Gastrocnemius medialis (tissue), 4 donors: ENCODE data around the gene SRGAP3. TPM values are rescaled to one million over a fixed set of nuclear protein-coding genes. Genes with fewer than 3 reads are reported as not detected.

Experiments used
- ATAC-seq, 2 donors: fragments of 150-250 bp; one replicate each; pipeline ENCODE4 v1.9.1; 2016
- DNase-seq, 2 donors: peaks; one replicate each; pipeline ENCODE4 v3.0.0-alpha.2; 2019
- H3K27ac ChIP-seq, 4 donors: fragments of 200-600 bp; sonication (generic); 1 replicate in 1 of 4; 2 replicates in 3 of 4; pipeline ENCODE4 v1.5.1; 2016 to 2018; ENCODE audit warnings: mild to moderate bottlenecking in 2 of 4, moderate library complexity in 1 of 4
- H3K27me3 ChIP-seq, 3 donors: fragments of 200-600 bp; sonication (generic) in 2 of 3; 1 replicate in 1 of 3; 2 replicates in 2 of 3; pipeline versions ENCODE4 v1.5.1 to v1.6.0; 2016 to 2019; ENCODE audit warnings: mild to moderate bottlenecking in 1 of 3, moderate library complexity in 1 of 3
- H3K36me3 ChIP-seq, 2 donors: fragments of 200-600 bp; sonication (generic) in 1 of 2; one replicate each; pipeline ENCODE4 v1.5.1; 2017 to 2018
- H3K4me1 ChIP-seq, 2 donors: fragments of 200-600 bp; sonication (generic) in 1 of 2; one replicate each; pipeline ENCODE4 v1.5.1; 2016 to 2017; ENCODE audit warnings: mild to moderate bottlenecking in 2 of 2
- H3K4me3 ChIP-seq, 4 donors: fragments of 200-600 bp; sonication (generic) in 3 of 4; 1 replicate in 1 of 4; 2 replicates in 3 of 4; pipeline ENCODE4 v1.5.1; 2016 to 2019; ENCODE audit warnings: mild to moderate bottlenecking in 2 of 4
- H3K9me3 ChIP-seq, 3 donors: fragments of 200-600 bp; sonication (generic) in 2 of 3; 1 replicate in 1 of 3; 2 replicates in 2 of 3; pipeline ENCODE4 v1.5.1; 2016 to 2019
- POLR2A ChIP-seq, 2 donors: fragments of 450-650 bp; IDR thresholded peaks; one replicate each; pipeline ENCODE4 v1.6.1; 2017; ENCODE audit warnings: antibody characterized with exemption in 2 of 2, mild to moderate bottlenecking in 2 of 2, moderate library complexity in 2 of 2
- in situ Hi-C, 4 donors: fragments of 200-750 bp; cut with MboI; loops; one replicate each; pipeline versions ENCODE4 v1.15.0 to v1.8.0; 2017; ENCODE audit warnings: low sequenced_read_pairs in 4 of 4
- intact Hi-C: fragments of 100-400 bp; cut with DNase I; formaldehyde crosslinking; loops from one replicate; pipeline ENCODE4 v1.15.1; 2023; ENCODE audit warnings: low total_unique reads
- total RNA-seq, 4 donors: library from RNA; depleted of rRNA; stranded (reverse); fragments of >200 nt; gene quantifications; one replicate each; pipeline versions ENCODE4 v1.1.0 to v1.2.3, GENCODE V29; 2016
- TF ChIP-seq, protein P1 (sequence below), 5 experiments: fragments of 450-650 bp in 3 of 5; fragments of 200-600 bp in 2 of 5; sonication (generic) in 2 of 5; IDR thresholded peaks in 4 of 5; conservative IDR thresholded peaks in 1 of 5; 1 replicate in 4 of 5; 2 replicates in 1 of 5; pipeline ENCODE4 v1.5.1; 2016 to 2019; ENCODE audit warnings: antibody characterized with exemption in 5 of 5, mild to moderate bottlenecking in 3 of 5, moderate library complexity in 3 of 5

Gene SRGAP3
- total RNA-seq, 4 donors from 2014 or later: 1.3 to 2.3 (median 1.8) TPM

DNA sequence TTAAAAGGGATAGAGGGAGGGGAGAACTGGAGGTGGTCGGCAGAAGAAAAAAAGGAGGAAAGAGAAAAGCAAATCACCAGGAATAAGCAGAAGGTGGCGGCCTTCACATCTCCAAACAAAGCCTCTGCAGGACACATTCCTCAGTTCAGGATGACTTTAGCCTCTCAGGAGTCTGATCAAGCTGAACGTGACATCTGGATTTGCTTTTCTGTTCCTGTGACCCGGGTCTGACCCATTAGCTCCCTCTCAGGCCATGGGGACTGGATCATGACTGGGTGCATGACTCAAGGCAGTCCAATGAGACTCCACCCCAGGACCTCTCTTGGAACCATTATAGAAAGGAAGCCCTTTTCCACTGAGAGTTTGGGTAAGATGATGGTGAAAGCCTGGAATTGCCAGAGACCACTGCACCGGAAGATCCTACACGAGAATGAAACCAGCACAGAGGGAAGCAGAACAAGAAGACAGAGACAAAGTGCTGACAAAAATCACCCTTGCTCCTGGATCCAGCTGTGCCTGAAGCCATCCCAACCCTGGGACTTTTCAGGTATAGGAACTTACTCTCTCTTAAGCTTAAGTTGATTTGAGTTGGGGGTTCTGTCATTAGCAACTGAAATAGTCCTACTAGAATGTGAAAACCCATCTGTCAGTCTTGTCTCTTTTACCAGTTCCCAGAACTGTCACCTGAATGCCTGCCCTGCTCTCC lies 240.7 kb downstream of the SRGAP3 start:
- Histone ChIP-seq H3K27me3 (no peaks in the 10 kb centered on the region), H3K4me3 (no peak overlapping the region), H3K36me3 (no peaks in the 10 kb centered on the region), H3K27ac (no peak overlapping the region), H3K9me3 (no peaks in the 10 kb centered on the region), H3K4me1 (no peaks in the 10 kb centered on the region)
- intact Hi-C loops: no loop called here
- DNase-seq (no peak), ATAC-seq (no peak)
- in situ Hi-C loops: no loop called here
- TF ChIP-seq, protein P1, sequence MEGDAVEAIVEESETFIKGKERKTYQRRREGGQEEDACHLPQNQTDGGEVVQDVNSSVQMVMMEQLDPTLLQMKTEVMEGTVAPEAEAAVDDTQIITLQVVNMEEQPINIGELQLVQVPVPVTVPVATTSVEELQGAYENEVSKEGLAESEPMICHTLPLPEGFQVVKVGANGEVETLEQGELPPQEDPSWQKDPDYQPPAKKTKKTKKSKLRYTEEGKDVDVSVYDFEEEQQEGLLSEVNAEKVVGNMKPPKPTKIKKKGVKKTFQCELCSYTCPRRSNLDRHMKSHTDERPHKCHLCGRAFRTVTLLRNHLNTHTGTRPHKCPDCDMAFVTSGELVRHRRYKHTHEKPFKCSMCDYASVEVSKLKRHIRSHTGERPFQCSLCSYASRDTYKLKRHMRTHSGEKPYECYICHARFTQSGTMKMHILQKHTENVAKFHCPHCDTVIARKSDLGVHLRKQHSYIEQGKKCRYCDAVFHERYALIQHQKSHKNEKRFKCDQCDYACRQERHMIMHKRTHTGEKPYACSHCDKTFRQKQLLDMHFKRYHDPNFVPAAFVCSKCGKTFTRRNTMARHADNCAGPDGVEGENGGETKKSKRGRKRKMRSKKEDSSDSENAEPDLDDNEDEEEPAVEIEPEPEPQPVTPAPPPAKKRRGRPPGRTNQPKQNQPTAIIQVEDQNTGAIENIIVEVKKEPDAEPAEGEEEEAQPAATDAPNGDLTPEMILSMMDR (IDR thresholded peaks at IDR 0.05 in 4 of 5, conservative IDR thresholded peaks at IDR 0.05 in 1 of 5): no peak
- no peak for TF ChIP-seq POLR2A (IDR thresholded peaks at IDR 0.05)

DNA sequence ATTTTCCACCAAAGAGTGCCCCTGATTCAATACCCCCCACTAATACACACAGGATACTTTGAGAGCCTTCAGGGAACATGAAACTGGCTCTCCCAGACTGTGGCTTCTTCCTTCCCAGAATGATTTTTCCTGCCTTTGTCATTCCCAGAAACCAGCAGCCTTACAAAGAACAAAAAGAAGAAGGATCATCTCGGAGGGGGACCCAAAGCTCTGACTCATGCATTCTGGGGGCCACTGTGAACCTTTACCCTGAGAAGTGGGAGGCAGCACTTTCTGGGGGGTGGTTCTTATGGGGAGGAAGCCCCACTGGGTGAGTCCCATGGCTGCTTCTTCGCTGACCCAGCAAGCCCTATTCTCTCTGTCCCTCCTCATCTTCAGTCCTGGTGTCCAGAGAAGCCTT lies 241.5 kb downstream of the SRGAP3 start:
- ATAC-seq: no peak
- Histone ChIP-seq H3K27ac (no peak overlapping the region), H3K4me1 (no peaks in the 10 kb centered on the region), H3K36me3 (no peaks in the 10 kb centered on the region), H3K4me3 (no peak overlapping the region), H3K27me3 (no peaks in the 10 kb centered on the region), H3K9me3 (no peaks in the 10 kb centered on the region)
- TF ChIP-seq POLR2A (IDR thresholded peaks at IDR 0.05): no peak
- TF ChIP-seq, protein P1 (IDR thresholded peaks at IDR 0.05 in 4 of 5, conservative IDR thresholded peaks at IDR 0.05 in 1 of 5): no peak
- no peak for DNase-seq
- intact Hi-C loops: no loop called here
- in situ Hi-C loops: no loop called here

DNA sequence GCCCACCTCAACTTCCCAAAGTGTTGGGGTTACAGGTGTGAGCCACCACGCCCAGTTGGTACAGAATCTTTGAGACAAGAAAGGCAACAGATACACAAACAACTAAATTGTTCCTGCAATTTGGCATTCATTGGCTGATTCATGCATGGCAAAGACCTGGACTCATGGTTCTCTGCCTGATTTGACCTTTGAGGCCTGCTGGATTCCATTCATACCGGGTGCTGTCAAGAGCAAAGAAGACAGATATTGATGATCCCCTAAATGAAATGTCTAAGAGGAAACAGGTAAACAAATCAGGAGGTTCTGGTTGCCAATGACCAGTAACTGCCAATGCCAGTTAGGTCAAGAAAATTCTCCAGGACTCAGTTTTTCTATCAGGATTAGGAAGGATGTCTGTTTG lies 242.2 kb downstream of the SRGAP3 start:
- in situ Hi-C loops: no loop called here
- H3K4me1 ChIP-seq: no peaks in the 10 kb centered on the region
- H3K27me3 ChIP-seq: no peaks in the 10 kb centered on the region
- no peak for ATAC-seq
- no peaks in the 10 kb centered on the region for H3K36me3 ChIP-seq
- no peaks in the 10 kb centered on the region for H3K9me3 ChIP-seq
- no peak for DNase-seq
- no peak overlapping the region for H3K27ac ChIP-seq
- H3K4me3 ChIP-seq: no peak overlapping the region
- TF ChIP-seq POLR2A (IDR thresholded peaks at IDR 0.05): no peak
- TF ChIP-seq, protein P1 (IDR thresholded peaks at IDR 0.05 in 4 of 5, conservative IDR thresholded peaks at IDR 0.05 in 1 of 5): no peak
- intact Hi-C loops: no loop called here

DNA sequence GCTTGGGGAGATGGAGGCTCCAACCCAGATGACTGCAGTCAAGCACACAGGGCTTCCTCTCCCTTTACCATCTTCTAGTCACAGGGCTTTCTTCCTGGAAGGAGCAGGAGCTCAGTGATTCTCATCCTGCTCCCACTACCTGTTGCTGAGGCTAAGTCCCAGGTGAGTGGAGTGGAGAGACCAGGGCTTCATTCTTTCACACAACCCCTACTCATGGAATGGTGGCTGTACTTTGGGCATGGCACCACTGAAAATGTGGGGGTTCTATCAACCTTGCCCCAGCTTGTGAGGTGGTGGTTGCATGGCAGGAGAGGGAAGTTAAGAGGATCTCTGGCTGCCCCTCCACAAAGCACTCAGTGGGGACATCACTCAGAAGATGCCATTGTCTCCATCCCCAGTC lies 249.4 kb downstream of the SRGAP3 start:
- no peak overlapping the region for H3K27ac ChIP-seq
- intact Hi-C loops (no loop called here), in situ Hi-C loops (no loop called here)
- no peak overlapping the region for H3K4me3 ChIP-seq
- H3K36me3 ChIP-seq: no peaks in the 10 kb centered on the region
- H3K4me1 ChIP-seq: peaks cover 9 to 12% of the 10 kb centered on the region in 2 donors
- no peaks in the 10 kb centered on the region for H3K9me3 ChIP-seq
- ATAC-seq: no peak
- no peak for TF ChIP-seq POLR2A (IDR thresholded peaks at IDR 0.05)
- TF ChIP-seq, protein P1 (IDR thresholded peaks at IDR 0.05 in 4 of 5, conservative IDR thresholded peaks at IDR 0.05 in 1 of 5): no peak
- DNase-seq: no peak
- no peaks in the 10 kb centered on the region for H3K27me3 ChIP-seq

DNA sequence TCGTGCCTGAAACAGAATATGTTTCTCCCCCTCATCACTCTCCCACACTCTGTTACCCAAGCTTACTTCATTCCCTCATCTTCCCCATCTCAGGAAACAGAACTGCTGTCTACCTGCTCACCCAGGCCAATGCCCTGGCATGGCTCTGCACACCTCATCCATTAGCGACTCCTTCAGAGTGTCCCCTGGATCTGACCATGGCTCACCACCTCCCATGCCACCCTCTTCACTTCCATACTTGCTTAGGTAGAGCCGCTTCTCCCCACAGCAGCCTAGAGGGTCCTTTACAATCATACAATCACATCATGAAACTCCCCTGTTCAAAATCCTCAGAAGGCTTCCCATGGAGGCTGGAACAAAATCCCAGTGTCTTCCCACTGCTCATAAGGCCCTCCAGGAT lies 252.3 kb downstream of the SRGAP3 start:
- DNase-seq (no peak), ATAC-seq (no peak)
- intact Hi-C loops: no loop called here
- TF ChIP-seq, protein P1 (IDR thresholded peaks at IDR 0.05 in 4 of 5, conservative IDR thresholded peaks at IDR 0.05 in 1 of 5): no peak
- no peak for TF ChIP-seq POLR2A (IDR thresholded peaks at IDR 0.05)
- Histone ChIP-seq H3K4me3 (no peak overlapping the region), H3K27me3 (no peaks in the 10 kb centered on the region), H3K9me3 (no peaks in the 10 kb centered on the region), H3K27ac (peak overlapping the region in 1 of 4 donors; percentile 24), H3K36me3 (no peaks in the 10 kb centered on the region), H3K4me1 (peaks cover 9 to 12% of the 10 kb centered on the region in 2 donors)
- in situ Hi-C loops: no loop called here
